ENCODE data around the gene UNKL.

The UNKL gene

GRCh38 chr16:1452530-1452929, 38.0 kb upstream of the UNKL start:
- ChIA-PET POLR2A (no interaction called here), CTCF (no interaction called here)
- DNase-seq (ENCODE audit: extremely low spot score), result no peak
- TF ChIP-seq CTCF (IDR thresholded peaks at IDR 0.05; ENCODE audit: control extremely low read depth, extremely low read depth, low read depth, missing control alignments), result no peak

- TF ChIP-seq CTCF (IDR thresholded peaks at IDR 0.05; ENCODE audit: control extremely low read depth, extremely low read depth, low read depth, missing control alignments), result no peak
- CTCF ChIA-PET, result no interaction called here
- no peak for DNase-seq (ENCODE audit: extremely low spot score)
- POLR2A ChIA-PET, result no interaction called here
These were observed 37.3 kb upstream of the UNKL start for GRCh38 chr16:1451702-1452392.

GRCh38 chr16:1450841-1451240, 36.3 kb upstream of the UNKL start:
- no peak for TF ChIP-seq CTCF (IDR thresholded peaks at IDR 0.05; ENCODE audit: control extremely low read depth, extremely low read depth, low read depth, missing control alignments)
- POLR2A ChIA-PET, result no interaction called here
- CTCF ChIA-PET, result interaction anchor here (1.2 kb wide), 1 partner anchor 24 kb away, joined by 3 read pairs; no protein-coding TSS in a partner anchor
- DNase-seq (ENCODE audit: extremely low spot score), result no peak

- ChIA-PET CTCF (interaction anchor here (1.2 kb wide), 1 partner anchor 23 kb away, joined by 3 read pairs; no protein-coding TSS in a partner anchor), POLR2A (no interaction called here)
- no peak for TF ChIP-seq CTCF (IDR thresholded peaks at IDR 0.05; ENCODE audit: control extremely low read depth, extremely low read depth, low read depth, missing control alignments)
- no peak for DNase-seq (ENCODE audit: extremely low spot score)
These were observed 35.7 kb upstream of the UNKL start for GRCh38 chr16:1450218-1450617.

GRCh38 chr16:1449201-1449788, 34.8 kb upstream of the UNKL start:
- CTCF ChIA-PET, result no interaction called here
- POLR2A ChIA-PET, result no interaction called here
- no peak for DNase-seq (ENCODE audit: extremely low spot score)
- TF ChIP-seq CTCF (IDR thresholded peaks at IDR 0.05; ENCODE audit: control extremely low read depth, extremely low read depth, low read depth, missing control alignments), result no peak

- POLR2A ChIA-PET, result no interaction called here
- no peak for TF ChIP-seq CTCF (IDR thresholded peaks at IDR 0.05; ENCODE audit: control extremely low read depth, extremely low read depth, low read depth, missing control alignments)
- no peak for DNase-seq (ENCODE audit: extremely low spot score)
These were observed 34.1 kb upstream of the UNKL start for GRCh38 chr16:1448536-1449116.

More at GRCh38 chr16:1448536-1449116, 34.1 kb upstream of the UNKL start:
- CTCF ChIA-PET, result no interaction called here

Data from GM10248 (cell line).